Vagina (tissue), 2 donors: ENCODE results near the gene UQCRC1. TPM values are rescaled to one million over a fixed set of nuclear protein-coding genes. Genes with fewer than 3 reads are reported as not detected.

Experiments
- DNase-seq, 2 donors: peaks; one replicate each; pipeline ENCODE4 v3.0.0-alpha.2; 2017; ENCODE audit errors: extremely low spot score in 2 of 2
- H3K27ac ChIP-seq: fragments of 200-600 bp; sonication (generic); one replicate; pipeline ENCODE4 v1.5.1; 2019
- H3K27me3 ChIP-seq: fragments of 200-600 bp; sonication (generic); one replicate; pipeline ENCODE4 v1.5.1; 2019
- H3K36me3 ChIP-seq, 2 donors: fragments of 200-600 bp; sonication (generic); one replicate each; pipeline ENCODE4 v1.5.1; 2017 to 2019
- H3K4me1 ChIP-seq: fragments of 200-600 bp; sonication (generic); one replicate; pipeline ENCODE4 v1.5.1; 2019
- H3K4me3 ChIP-seq, 2 donors: fragments of 200-600 bp; sonication (generic); 1 replicate in 1 of 2; 2 replicates in 1 of 2; pipeline ENCODE4 v1.5.1; 2016 to 2019
- H3K9me3 ChIP-seq: fragments of 200-600 bp; sonication (generic); one replicate; pipeline ENCODE4 v1.5.1; 2019
- CTCF ChIP-seq, 3 experiments: fragments of 450-650 bp in 2 of 3; fragments of 200-600 bp in 1 of 3; sonication (generic) in 1 of 3; IDR thresholded peaks; one replicate each; pipeline ENCODE4 v1.5.1; 2017 to 2019; ENCODE audit warnings: antibody characterized with exemption in 3 of 3, mild to moderate bottlenecking in 2 of 3, moderate library complexity in 2 of 3
- POLR2A ChIP-seq, 2 donors: fragments of 450-650 bp; IDR thresholded peaks; one replicate each; pipeline ENCODE4 v1.6.1; 2017; ENCODE audit warnings: antibody characterized with exemption in 2 of 2, mild to moderate bottlenecking in 2 of 2, moderate library complexity in 2 of 2
- POLR2AphosphoS5 ChIP-seq, 2 donors: sonication (generic); formaldehyde crosslinking; IDR thresholded peaks; one replicate each; pipeline ENCODE4 v1.9.0; 2017; ENCODE audit warnings: antibody characterized with exemption in 2 of 2, mild to moderate bottlenecking in 2 of 2, low read depth in 1 of 2; ENCODE audit not compliant: insufficient read depth in 1 of 2
- intact Hi-C: fragments of 100-400 bp; cut with DNase I; formaldehyde crosslinking; loops from one replicate; pipeline ENCODE4 v1.15.1; 2023
- total RNA-seq: library from RNA; depleted of rRNA; stranded (reverse); fragments of >200 nt; gene quantifications from one replicate; pipeline ENCODE4 v1.2.3, GENCODE V29; 2016

UQCRC1 gene
- total RNA-seq, 1 donor from 2014 or later, result 190 TPM

DNA sequence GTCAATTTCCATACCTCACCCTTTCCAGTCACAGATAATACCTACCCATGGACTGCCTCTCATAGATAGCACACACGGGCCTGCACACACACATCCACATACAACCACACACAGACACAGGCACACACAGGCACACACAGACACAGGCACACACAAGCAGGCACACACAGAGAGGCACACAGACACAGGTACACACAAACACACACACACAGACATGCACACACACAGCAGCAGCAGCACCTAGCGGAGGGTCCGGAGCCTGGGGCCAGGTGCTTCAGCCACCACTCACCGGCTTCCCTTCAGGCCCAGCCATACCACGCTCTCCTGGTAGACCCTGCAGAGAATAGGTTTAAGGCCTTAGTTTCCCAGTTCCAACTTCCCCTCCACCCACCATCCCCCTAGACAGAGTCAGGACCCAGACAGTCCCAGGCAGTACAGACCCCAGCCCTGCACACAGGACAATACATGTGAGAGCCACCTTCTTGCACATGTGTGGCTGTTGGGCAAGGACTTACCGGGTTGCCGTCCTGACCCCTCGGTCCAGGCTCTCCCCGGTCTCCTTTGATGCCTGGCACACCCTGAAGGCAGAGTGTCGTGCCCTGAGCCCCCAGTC is 35.4 kb downstream of the UQCRC1 start:
- Histone ChIP-seq H3K27ac (no peak overlapping the region), H3K4me3 (no peak overlapping the region), H3K36me3 (peaks cover 0 to 12% of the 10 kb centered on the region in 2 donors), H3K9me3 (no peaks in the 10 kb centered on the region), H3K4me1 (no peaks in the 10 kb centered on the region), H3K27me3 (no peaks in the 10 kb centered on the region)
- DNase-seq, result no peak
- no peak for TF ChIP-seq CTCF (IDR thresholded peaks at IDR 0.05)
- no peak for TF ChIP-seq POLR2AphosphoS5 (IDR thresholded peaks at IDR 0.05; ENCODE audit: insufficient read depth in 1 of 2, low read depth in 1 of 2)
- TF ChIP-seq POLR2A (IDR thresholded peaks at IDR 0.05), result no peak
- intact Hi-C loops, result no loop called here

- Histone ChIP-seq H3K4me3 (no peak overlapping the region), H3K9me3 (no peaks in the 10 kb centered on the region), H3K36me3 (peaks cover 0 to 7% of the 10 kb centered on the region in 2 donors), H3K4me1 (no peaks in the 10 kb centered on the region), H3K27ac (no peak overlapping the region), H3K27me3 (no peaks in the 10 kb centered on the region)
- TF ChIP-seq POLR2A (IDR thresholded peaks at IDR 0.05) (no peak), CTCF (IDR thresholded peaks at IDR 0.05) (no peak), POLR2AphosphoS5 (IDR thresholded peaks at IDR 0.05; ENCODE audit: insufficient read depth in 1 of 2, low read depth in 1 of 2) (no peak)
- intact Hi-C loops, result no loop called here
- DNase-seq, result no peak
These were observed 36.9 kb downstream of the UQCRC1 start for GRCh38 chr3:48572517-48572916.

DNA sequence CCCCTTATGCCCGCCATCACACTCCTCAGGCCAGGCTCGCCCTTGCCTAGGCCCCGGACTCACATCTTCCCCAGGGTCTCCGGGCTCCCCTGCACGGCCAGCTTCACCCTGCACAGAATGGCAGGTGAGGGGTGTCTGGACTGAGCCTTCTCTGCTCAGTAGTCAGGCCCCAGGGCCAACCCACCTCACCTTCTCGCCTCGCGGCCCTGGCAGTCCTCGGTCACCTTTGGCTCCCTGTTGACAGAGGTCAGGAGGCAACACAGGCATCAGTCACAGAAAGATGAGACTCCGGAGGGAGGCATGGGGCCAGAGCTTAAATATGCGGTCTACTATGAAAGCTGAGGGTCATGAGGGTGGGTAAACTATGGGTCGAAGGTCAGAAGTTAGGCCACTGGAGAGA is 37.5 kb downstream of the UQCRC1 start:
- Histone ChIP-seq H3K4me3 (no peak overlapping the region), H3K27me3 (no peaks in the 10 kb centered on the region), H3K27ac (no peak overlapping the region), H3K9me3 (no peaks in the 10 kb centered on the region), H3K36me3 (peaks cover 0 to 7% of the 10 kb centered on the region in 2 donors), H3K4me1 (no peaks in the 10 kb centered on the region)
- intact Hi-C loops, result no loop called here
- TF ChIP-seq POLR2AphosphoS5 (IDR thresholded peaks at IDR 0.05; ENCODE audit: insufficient read depth in 1 of 2, low read depth in 1 of 2), result no peak
- no peak for TF ChIP-seq POLR2A (IDR thresholded peaks at IDR 0.05)
- no peak for TF ChIP-seq CTCF (IDR thresholded peaks at IDR 0.05)
- DNase-seq, result no peak

DNA sequence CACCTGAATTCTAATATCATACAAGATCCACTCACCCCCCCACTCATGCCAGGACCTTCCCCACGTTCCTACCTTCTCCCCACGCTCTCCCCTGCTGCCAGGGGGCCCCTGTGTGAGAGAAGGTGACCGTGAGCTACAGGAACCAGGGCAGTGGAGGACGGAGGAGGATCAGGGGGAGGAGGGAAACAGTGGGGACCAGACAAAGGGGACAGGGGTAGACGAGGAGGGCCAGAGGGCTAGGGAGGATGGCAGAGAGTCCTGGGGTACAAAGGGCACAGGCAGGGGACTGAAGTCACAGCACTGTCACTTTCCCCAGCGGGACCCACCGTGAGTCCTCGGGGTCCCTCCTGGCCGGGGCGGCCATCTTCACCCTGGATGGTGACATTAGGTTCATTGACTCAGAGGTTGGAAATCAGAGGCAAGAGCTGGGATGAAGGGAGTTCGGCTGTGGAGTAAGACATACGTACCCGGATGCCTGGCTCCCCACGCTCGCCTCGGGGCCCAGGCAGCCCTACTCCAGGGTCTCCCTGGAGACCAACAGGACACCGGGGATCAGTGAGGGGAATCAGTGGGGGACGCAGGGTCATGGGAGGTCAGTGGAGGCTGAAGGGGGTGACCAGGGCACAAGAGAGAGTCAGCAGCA is 39.5 kb downstream of the UQCRC1 start:
- TF ChIP-seq POLR2AphosphoS5 (IDR thresholded peaks at IDR 0.05; ENCODE audit: insufficient read depth in 1 of 2, low read depth in 1 of 2), result no peak
- TF ChIP-seq CTCF (IDR thresholded peaks at IDR 0.05), result no peak
- TF ChIP-seq POLR2A (IDR thresholded peaks at IDR 0.05), result no peak
- intact Hi-C loops, result no loop called here
- no peak overlapping the region for H3K27ac ChIP-seq
- H3K27me3 ChIP-seq, result no peaks in the 10 kb centered on the region
- DNase-seq, result no peak
- H3K36me3 ChIP-seq, result peaks cover 0 to 7% of the 10 kb centered on the region in 2 donors
- no peak overlapping the region for H3K4me3 ChIP-seq
- peaks cover 6% of the 10 kb centered on the region for H3K4me1 ChIP-seq
- H3K9me3 ChIP-seq, result no peaks in the 10 kb centered on the region

GRCh38 chr3:48569400-48569799 is 40.0 kb downstream of the UQCRC1 start:
- no peak for TF ChIP-seq CTCF (IDR thresholded peaks at IDR 0.05)
- no peak for TF ChIP-seq POLR2AphosphoS5 (IDR thresholded peaks at IDR 0.05; ENCODE audit: insufficient read depth in 1 of 2, low read depth in 1 of 2)
- H3K9me3 ChIP-seq, result no peaks in the 10 kb centered on the region
- H3K27ac ChIP-seq, result no peak overlapping the region
- intact Hi-C loops, result no loop called here
- H3K4me3 ChIP-seq, result no peak overlapping the region
- DNase-seq, result no peak
- peaks cover 6% of the 10 kb centered on the region for H3K4me1 ChIP-seq
- peaks cover 0 to 7% of the 10 kb centered on the region in 2 donors for H3K36me3 ChIP-seq
- H3K27me3 ChIP-seq, result no peaks in the 10 kb centered on the region
